ENCODE results near the gene GPR89B. TPM values are rescaled to one million over a fixed set of nuclear protein-coding genes. Genes with fewer than 3 reads are reported as not detected.

The GPR89B gene
- total and polyA plus RNA-seq, 9 of the 15 experiments (the other 6 are each of a cell fraction or from before 2014, with no cell fraction given), result 9.3 to 39.3 (median 19.6) TPM

- TF ChIP-seq ZNF175 (CRISPR knock-in tag; IDR thresholded peaks at IDR 0.05; ENCODE audit: low read depth), result no peak
- 0 out of 2 replicates have a peak, but pooled peaks have one; percentile 28 for TF ChIP-seq MTA3 (IDR thresholded peaks at IDR 0.05; ENCODE audit: borderline replicate concordance)
- TF ChIP-seq HCFC1 (IDR thresholded peaks at IDR 0.05; ENCODE audit: low read depth, low read length), result no peak
- no peak for TF ChIP-seq HINFP (tag; conservative IDR thresholded peaks at IDR 0.05; ENCODE audit: low read depth)
- TF ChIP-seq SRSF9 (IDR thresholded peaks at IDR 0.05; ENCODE audit: borderline replicate concordance, low read depth, low read length), result no peak
- no peak for TF ChIP-seq PHF20 (IDR thresholded peaks at IDR 0.05; ENCODE audit: partially characterized antibody)
- peak; percentile 85 for TF ChIP-seq SMC3 (conservative IDR thresholded peaks at IDR 0.05; ENCODE audit: insufficient read depth, low read depth, low read length)
- no peak for TF ChIP-seq RERE (CRISPR knock-in tag; IDR thresholded peaks at IDR 0.05; ENCODE audit: borderline replicate concordance)
- TF ChIP-seq PPARD (CRISPR knock-in tag; IDR thresholded peaks at IDR 0.05), result no peak
- TF ChIP-seq ZNF699 (CRISPR knock-in tag; IDR thresholded peaks at IDR 0.05; ENCODE audit: insufficient replicate concordance), result no peak
- TF ChIP-seq NFIC (IDR thresholded peaks at IDR 0.05), result no peak
- TF ChIP-seq BCL6 (CRISPR knock-in tag; IDR thresholded peaks at IDR 0.05), result no peak
- no peak for TF ChIP-seq TARDBP (IDR thresholded peaks at IDR 0.05)
- 0 out of 2 replicates have a peak, but pooled peaks have one; percentile 23 for TF ChIP-seq ETV1 (tag; conservative IDR thresholded peaks at IDR 0.05; ENCODE audit: low read depth)
- TF ChIP-seq KDM5B (IDR thresholded peaks at IDR 0.05; ENCODE audit: insufficient replicate concordance, low read depth, low read length), result no peak
- TF ChIP-seq CREBBP (IDR thresholded peaks at IDR 0.05; ENCODE audit: low read depth, low read length), result no peak
- TF ChIP-seq NKRF (IDR thresholded peaks at IDR 0.05; ENCODE audit: borderline replicate concordance), result no peak
- no peak for TF ChIP-seq ZBTB17 (CRISPR knock-in tag; IDR thresholded peaks at IDR 0.05)
Measured at GRCh38 chr1:147890177-147890790, 37.9 kb upstream of the GPR89B start (continued).

All from K562 (cell line).